ENCODE measurements around the gene DNMBP.

The DNMBP gene

GRCh38 chr10:99828464-99828863 is 181.3 kb downstream of the DNMBP start:
- DNase-seq (ENCODE audit: low read depth) = no peak
- H3K4me3 ChIP-seq (ENCODE audit: low read depth, low read length) = no peak overlapping the region
- TF ChIP-seq CTCF (IDR thresholded peaks at IDR 0.05; ENCODE audit: low read depth, low read length, missing control alignments) = no peak

- H3K4me3 ChIP-seq (ENCODE audit: low read depth, low read length) = no peak overlapping the region
- TF ChIP-seq CTCF (IDR thresholded peaks at IDR 0.05; ENCODE audit: low read depth, low read length, missing control alignments) = no peak
- DNase-seq (ENCODE audit: low read depth) = no peak
These were observed 181.8 kb downstream of the DNMBP start for GRCh38 chr10:99827936-99828335.
